ENCODE data around the gene ABAT. TPM values are rescaled to one million over a fixed set of nuclear protein-coding genes. Genes with fewer than 3 reads are reported as not detected.

The ABAT gene
- polyA plus RNA-seq, 10 donors, result 13.0 to 22.5 (median 18.6) TPM

DNA sequence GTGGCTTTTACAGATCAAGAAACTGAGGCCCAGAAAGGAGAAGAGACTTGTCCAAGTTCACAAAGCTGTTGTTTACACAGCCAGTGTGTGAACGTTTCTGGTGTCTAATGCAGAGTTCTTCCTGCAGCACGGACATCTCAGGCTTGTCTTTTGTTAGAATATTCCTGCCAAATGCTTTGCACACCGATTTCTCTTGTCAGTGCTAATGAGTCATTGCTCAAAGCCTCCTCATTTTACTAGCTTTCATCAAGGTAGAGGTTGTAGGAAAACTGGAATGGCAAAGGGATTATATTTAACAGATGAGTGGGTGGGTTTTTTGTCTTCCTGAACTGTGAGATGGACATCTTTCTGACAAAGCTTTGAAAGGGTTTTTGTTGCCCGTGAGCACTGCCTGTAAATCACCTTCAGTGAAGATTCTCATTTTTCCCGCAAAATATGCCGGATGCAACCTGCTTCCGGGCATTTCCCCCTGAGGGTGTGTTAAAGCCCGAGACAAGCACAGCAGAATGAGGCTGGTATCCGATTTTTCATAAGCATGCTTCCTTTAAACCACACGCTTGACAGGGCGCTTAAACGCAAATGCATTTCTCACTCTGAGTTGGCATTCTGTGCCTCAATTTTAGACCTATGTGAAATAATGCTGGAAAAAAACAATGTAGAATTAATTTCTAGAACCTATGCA is 137.9 kb downstream of the ABAT start:
- no peak for DNase-seq

DNA sequence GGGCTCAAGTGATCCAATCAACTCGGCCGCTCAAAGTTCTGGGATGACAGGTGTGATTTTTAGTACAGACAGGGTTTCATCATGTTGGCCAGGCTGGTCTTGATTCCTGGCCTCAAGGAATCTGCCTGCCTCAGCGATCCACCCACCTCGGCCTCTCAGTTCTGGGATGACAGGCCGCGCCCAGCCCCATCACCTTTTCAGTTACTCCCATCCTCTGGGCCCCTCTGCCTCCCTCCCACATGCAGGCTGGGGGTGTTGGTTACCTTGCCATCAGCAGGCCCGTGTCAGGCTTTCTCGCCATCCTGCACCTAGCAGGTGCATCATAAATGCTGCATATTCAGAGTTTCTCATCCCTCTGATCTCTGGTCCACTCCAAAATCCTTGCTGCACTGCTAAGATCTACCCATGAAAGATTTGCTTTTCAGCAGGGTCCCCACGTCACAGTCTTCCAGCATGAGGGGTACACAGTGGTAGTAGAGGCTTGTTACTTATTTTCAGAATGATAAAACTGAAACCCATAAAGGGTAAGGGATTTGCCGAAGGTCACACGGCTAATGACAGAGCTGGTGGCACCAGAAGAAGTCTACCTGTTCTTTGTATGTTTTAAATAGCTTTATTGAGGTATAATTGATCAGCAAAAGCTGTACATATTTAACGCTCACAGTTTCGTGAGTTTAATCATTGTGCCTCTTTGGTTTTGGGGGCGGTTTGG is 139.8 kb downstream of the ABAT start:
- DNase-seq, result no peak

DNA sequence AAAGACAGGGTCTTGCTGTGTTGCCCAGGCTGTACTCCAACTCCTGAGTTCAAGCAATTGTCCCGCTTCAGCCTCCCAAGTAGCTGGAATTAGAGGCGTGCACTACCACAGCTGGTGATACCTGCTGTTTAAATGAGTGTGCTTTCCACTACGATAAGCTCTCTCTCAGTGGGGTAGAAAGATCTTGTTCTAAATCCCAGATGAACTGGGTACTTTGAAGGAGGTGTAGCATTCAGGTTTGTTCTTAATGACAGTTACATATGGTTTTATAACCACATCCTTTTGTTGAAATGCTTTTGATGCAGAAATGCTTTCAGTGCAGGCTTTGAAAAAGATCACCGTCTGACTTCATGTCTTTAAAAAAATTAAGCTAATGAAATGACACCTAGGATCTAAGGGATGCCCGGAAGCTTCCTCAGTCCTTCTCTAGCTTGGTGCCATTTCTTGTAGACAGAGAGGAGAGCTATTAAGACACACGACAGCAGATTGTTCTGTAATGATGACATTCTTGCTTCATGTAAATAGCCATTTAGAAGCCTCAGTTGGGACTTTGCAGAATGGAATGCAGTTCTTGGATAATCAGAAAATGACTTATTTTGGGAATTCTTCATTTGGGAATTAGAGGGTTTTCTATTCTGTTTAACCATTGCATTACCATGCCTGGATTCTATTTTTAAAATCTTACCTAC is 142.7 kb downstream of the ABAT start:
- no peak for DNase-seq

DNA sequence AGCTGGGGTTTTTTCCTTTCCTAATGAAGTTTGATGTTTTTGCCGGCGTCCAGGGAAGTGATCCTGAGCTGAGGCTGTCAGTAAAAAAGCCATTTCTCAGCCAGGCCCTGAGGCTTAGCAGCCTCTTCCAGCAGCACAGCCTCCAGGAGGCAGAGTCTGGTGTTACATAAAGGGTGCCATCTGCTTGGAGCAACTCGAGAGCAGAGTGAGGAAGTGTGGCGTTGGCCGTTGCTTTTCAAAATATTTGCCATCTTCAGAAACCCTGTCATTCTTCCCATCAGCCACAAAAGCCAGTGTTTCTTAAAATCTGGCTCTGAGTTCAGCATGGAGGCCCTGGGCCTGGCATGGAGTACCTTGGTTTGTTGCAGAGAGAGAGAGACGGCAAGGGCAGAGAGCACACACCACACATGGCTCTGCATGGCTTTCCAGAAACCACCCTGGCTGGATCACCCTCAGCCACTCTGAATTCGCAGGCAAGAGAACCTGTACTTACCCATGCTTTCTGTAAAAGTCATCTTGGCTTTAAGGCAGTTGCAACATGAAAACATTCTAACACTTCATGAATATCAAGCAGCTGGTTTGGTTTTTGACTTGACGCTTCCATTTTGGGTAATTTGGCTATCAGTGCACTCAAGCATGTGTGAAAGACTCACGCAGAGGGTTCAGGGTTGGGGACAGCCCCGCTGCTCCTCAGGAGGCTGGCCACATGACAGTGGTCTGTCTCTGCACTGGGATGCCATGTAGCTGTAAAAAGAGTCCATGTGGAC is 144.3 kb downstream of the ABAT start:
- no peak for DNase-seq

DNA sequence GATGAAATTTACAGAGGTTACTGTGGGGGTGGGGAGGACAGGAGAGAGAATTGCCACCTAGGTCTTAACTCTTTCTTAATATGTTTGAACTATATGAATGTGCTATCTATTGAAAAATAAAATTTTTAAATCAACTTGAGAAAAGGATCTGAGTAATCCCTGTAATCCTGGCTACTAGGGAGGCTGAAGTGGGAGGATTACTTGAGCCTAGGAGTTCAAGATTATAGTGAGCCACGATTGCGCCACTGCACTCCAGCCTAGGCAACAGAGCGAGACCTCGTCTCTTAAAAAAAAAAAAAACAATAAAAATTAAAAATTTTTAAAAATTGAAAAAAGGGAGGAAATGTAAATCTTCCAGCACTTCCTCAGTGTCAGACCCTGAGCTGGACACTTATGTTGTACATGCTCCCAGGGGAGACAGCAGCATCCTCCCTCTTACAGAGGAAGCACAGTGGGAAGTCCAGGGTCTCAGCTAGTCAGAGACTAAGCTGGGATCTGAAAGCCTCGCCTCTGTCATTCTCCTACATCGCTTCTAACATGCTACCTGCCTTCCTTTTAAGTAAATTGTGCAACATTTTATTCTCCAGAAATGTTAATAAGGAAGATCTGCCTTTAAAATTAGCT is 145.1 kb downstream of the ABAT start:
- no peak for DNase-seq

DNA sequence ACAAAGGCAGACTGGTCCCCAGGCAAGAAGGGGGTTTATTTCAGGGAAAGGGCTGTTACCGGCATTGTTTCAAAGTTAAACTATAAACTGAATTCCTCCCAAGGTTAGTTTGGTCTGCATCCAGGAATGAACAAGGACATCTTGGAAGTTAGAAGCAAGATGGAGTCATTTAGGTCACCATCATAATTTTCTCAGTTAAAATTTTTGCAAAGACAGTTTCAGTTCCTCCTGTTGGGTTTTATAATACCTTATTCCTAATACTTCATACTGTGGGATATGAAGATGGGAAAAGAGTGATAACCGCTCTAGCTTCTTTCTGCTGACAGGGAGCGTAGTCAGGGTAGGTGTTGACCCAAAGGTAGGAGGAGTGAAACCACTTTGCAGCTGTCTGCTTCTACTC is 148.0 kb downstream of the ABAT start:
- no peak for DNase-seq

DNA sequence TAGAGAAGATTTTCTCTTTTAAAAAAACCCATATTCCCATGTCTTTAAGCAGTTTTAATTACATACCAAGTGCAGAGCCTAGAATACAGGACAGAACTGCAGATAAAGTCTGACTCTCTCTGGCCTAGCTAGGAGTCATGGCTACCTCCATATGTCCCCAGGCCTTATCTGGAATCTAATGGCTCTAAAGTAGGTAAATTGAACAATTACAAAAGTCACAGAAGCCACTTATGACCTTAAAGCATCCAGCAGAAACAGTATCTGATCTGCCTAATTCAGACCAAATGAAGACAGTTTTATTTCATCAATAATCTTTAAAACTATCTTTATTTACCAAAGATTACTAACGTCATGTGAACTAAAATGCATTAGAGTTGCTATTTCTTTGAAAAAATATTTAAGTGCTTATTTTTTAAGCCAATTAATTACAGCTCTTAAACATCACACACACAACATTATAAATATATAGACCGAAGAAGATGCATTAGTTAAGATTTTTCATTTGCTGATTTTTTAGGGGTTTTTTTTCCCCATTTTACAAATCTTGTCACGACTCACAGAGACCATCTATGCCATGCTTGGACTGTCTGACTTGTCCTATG is 152.0 kb downstream of the ABAT start:
- no peak for DNase-seq

DNA sequence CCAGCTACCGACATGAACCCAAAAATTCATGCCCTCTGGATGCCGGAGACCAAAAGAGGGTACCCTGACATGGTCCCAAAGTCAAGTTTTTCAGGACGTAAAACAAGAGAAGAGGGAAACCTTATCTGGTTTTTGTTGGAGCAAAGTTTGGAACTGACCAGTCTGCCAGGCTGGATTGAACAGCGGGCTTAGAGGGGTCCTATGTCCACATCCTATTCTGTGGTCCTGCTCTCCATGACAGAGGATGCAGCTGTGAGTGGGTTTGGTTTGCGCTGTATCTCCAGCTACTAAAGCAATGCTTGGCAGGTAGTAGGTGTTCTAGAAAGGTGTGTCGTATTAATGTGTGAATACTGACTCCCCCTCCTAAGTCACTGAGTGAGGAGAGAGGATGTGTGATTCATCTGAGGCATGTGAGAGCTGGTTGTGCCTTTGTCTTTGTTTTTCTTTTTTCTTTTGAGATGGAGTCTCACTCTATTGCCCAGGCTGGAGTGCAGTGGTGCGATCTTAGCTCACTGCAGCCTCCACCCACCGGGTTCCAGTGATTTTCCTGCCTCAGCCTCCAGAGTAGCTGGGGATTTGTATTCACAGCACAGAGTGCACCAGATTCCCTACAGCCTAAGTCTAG is 154.2 kb downstream of the ABAT start:
- DNase-seq, result no peak

DNA sequence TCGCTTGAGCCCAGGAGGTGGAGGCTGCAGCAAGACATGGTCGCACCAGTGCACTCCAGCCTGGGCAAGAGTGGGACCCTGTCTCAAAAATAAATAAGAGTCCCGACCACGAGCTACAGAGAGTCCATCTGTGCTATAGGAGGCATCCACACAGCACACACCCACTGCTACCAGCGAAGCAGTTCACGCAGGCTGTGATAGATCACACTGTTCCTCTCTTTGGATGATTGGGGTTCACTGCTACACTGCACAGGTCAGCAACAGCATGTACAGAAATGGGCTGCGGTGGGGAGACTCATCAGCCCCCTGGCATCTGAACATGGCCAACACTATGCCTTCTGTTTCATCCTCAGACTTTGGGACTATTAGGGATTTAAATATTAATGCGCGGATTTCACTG is 157.0 kb downstream of the ABAT start:
- DNase-seq, result no peak

DNA sequence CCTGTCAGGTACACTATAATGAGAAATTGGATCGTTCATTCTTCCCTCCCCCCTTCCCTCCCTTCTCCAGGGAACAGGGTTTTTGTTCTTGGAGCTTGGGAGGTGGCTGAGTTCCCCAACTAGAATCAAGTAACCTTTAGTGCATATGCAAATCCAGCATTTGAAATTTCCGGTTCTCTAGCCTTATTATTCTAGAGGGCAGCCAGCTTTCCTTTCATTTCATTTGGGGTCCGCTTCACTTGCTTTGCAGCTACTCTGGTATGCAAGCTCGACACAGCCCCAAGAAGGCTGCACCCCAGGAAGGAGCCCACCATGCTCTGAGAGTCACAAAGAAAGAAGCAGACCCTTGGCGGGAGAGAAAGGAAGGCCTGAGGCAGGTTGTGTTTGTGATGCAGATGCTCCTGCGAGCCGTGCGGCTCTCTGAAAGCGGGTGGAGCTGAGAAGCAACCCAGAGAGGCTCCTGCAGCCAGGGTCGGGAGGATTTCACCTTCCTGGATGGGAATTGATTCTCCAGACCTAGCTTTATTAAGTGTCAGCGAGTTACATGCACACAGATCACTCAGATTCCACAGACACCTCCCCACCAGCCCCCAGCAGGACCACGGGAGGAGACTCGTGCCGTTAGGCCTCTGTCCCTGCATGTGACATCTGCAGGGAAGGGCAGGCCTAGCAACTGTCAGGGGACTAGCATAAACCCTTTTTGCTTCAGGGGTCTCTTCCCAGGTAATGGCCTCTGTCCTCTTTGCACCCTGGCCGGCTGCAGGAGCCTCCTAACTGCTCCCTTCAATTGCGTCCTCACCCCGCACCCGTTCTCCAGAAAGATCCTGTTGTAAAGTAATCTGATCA is 157.7 kb downstream of the ABAT start:
- DNase-seq, result no peak

DNA sequence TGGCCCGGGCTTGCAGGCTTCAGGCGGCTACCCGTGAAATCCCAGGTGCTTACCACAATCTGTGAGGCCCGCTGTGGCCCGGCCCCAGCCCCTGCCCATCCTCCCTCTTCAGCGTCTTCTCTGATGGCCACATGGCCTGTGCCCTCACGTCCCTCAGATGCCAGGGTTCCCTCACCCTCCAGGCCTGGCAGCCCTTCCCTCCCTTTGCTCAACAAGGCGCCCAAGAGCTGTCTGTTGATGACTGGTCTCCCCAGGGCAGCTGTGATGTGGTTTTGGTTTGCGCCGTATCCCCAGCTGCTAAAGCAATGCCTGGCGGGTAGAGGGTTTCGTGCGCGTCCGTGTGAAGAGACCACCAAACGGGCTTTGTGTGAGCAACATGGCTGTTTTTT is 158.3 kb downstream of the ABAT start:
- no peak for DNase-seq

Other genes with a start within 250 kb of the ABAT start
- not detected for gene TMEM114, start 84.1 kb upstream of the ABAT start, polyA plus RNA-seq (ENCODE audit: insufficient read length in 10 of 10)
- gene METTL22, start 52.9 kb upstream of the ABAT start, polyA plus RNA-seq (ENCODE audit: insufficient read length in 10 of 10), result 10 to 100 TPM; 12.0 to 25.0 (median 18.0) TPM
- gene TMEM186, start 123.0 kb downstream of the ABAT start, polyA plus RNA-seq (ENCODE audit: insufficient read length in 10 of 10), result 10 to 100 TPM in 3 of 10 donors, 1 to 10 TPM in 7; 8.5 to 11.7 (median 9.6) TPM
- gene PMM2, start 123.2 kb downstream of the ABAT start, polyA plus RNA-seq (ENCODE audit: insufficient read length in 10 of 10), result 10 to 100 TPM; 18.0 to 25.5 (median 20.3) TPM
- 100 to 1,000 TPM in 8 of 10 donors, 10 to 100 TPM in 2; 88.2 to 122 (median 106) TPM for gene CARHSP1, start 194.4 kb downstream of the ABAT start, polyA plus RNA-seq (ENCODE audit: insufficient read length in 10 of 10)
- not detected for gene LITAFD, start 207.7 kb downstream of the ABAT start, polyA plus RNA-seq (ENCODE audit: insufficient read length in 10 of 10)

All from muscle of back (tissue), 11 donors.